ENCODE data around the gene PPY. TPM values are rescaled to one million over a fixed set of nuclear protein-coding genes. Genes with fewer than 3 reads are reported as not detected.

PPY gene, protein sequence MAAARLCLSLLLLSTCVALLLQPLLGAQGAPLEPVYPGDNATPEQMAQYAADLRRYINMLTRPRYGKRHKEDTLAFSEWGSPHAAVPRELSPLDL
- total RNA-seq = not detected

DNA sequence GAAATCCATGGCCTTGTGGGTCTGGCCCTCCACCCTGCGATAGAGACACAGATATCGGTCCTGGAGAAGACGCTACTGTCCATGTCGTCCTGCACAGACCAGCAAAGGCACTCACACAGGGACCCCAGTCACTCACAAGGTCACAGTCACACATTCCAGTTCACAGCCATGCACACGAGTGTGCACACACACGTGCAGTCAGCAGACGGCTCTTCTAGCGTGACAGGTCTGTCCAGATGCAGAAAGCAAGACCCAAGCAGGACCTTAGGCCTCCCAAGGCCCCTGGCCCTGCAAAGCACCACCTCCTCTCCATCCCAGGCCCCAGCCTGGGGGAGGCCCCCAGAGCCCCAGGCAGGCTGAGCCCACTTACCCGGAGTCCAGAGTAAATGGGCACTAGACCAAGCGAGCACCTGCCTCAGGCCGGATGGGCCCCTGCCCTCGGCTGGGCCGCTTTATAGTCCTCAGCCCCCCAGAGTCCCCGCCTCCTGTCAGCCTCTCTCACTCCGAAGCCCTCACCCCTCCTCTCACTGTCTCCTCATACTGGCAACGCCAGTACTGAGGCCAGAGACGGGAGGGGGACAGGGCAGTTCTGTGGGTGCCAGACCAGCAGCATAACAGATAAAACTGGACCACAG, at the start of gene PPY:
PPY (minus strand) TSS at position 426 of the 635 bp plus-strand sequence. CDS start 822 bp downstream, outside the sequence.
- no peak within 1 kb of the TSS for H3K4me3 Mint-ChIP-seq
- no peak for DNase-seq
- H3K36me3 Mint-ChIP-seq (ENCODE audit: low read depth) = no peaks in the 10 kb centered on the region
- POLR2A ChIA-PET = no interaction called here
- H3K4me1 Mint-ChIP-seq = peaks cover 13% of the 10 kb centered on the region
- no peaks in the 10 kb centered on the region for H3K9me3 Mint-ChIP-seq
- CTCF ChIA-PET = interaction anchor here (0.9 to 3.3 kb wide), 4 partner anchors 11 to 19 kb away, joined by 3 to 24 read pairs (median 7); no protein-coding TSS in a partner anchor
- peaks cover 18% of the 10 kb centered on the region for H3K27me3 Mint-ChIP-seq
- no peak within 1 kb of the TSS for H3K27ac Mint-ChIP-seq

DNA sequence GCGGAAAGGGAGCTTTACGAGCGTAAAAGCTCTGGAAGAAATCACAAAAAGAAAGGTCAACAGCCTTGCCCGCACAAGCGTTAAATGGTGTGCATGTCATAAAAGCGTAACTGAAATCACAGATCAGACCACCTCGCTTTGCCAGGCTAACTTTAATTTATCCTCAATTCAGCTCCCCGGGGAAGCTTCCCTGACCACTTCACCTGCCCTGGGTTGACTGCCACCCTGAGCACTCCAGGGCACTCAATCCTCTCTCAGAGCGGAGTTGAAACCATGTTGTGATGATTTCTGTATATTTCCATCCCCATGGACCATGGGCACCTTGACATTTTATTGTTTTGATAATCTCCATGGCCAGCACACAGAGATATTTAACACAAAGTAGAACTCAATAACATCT, 46.0 kb upstream of the PPY start:
- no peak overlapping the region for H3K4me3 Mint-ChIP-seq
- H3K36me3 Mint-ChIP-seq (ENCODE audit: low read depth) = no peaks in the 10 kb centered on the region
- peaks cover 32% of the 10 kb centered on the region for H3K27me3 Mint-ChIP-seq
- POLR2A ChIA-PET = no interaction called here
- peaks cover 14% of the 10 kb centered on the region for H3K4me1 Mint-ChIP-seq
- H3K9me3 Mint-ChIP-seq = no peaks in the 10 kb centered on the region
- CTCF ChIA-PET = interaction anchor here (0.6 kb wide), 2 partner anchors 27 to 397 kb away, joined by 3 read pairs; no protein-coding TSS in a partner anchor
- no peak for DNase-seq
- H3K27ac Mint-ChIP-seq = no peak overlapping the region

DNA sequence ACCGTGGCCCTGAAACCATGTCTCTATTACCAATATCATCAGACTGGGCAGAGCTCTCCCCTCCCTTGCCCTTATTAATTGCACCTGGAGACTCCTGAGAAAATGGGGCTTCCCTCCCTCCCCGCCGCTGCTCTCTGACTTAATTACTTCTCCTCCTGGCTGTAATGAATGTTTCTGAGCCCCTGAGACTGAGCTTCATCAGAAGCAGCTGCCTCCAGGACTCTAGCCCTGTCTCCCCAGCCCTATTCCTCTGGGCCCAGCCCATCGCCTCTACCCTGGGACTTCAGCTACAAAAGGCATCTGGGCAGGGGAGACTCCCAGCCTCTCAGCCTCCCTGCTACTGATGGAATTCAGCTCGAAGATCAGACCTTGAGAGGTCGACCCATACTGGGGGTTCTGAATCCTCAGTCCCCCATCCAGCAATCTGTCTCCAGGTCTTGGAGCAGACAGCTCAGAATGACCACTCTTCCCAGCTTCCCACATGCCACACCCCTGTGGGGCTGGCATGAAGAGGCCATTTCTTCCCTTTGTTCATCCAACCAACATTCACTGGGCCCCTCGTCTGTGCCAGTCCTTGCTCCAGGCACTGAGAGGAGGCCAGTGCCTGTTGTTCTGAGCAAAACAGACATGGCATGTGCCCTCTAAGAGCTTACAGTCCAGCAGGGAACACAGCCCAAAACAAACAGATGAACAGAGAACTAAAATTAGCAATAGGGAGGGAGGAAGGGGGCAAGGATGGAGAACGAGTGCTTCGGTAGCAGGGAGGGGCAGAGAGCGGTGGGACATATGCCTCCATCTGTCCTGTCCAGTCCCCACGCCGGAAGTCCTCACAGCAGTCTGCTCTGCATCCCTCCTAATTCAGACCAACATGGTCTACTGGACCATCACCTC, 45.1 kb upstream of the PPY start:
- no peaks in the 10 kb centered on the region for H3K9me3 Mint-ChIP-seq
- H3K27me3 Mint-ChIP-seq = peaks cover 36% of the 10 kb centered on the region
- no peaks in the 10 kb centered on the region for H3K36me3 Mint-ChIP-seq (ENCODE audit: low read depth)
- peaks cover 14% of the 10 kb centered on the region for H3K4me1 Mint-ChIP-seq
- ChIA-PET CTCF (interaction anchor here (0.6 to 0.8 kb wide), 3 partner anchors 8 to 26 kb away, joined by 3 to 6 read pairs (median 3); no protein-coding TSS in a partner anchor), POLR2A (no interaction called here)
- DNase-seq = no peak
- no peak overlapping the region for H3K27ac Mint-ChIP-seq
- H3K4me3 Mint-ChIP-seq = no peak overlapping the region

DNA sequence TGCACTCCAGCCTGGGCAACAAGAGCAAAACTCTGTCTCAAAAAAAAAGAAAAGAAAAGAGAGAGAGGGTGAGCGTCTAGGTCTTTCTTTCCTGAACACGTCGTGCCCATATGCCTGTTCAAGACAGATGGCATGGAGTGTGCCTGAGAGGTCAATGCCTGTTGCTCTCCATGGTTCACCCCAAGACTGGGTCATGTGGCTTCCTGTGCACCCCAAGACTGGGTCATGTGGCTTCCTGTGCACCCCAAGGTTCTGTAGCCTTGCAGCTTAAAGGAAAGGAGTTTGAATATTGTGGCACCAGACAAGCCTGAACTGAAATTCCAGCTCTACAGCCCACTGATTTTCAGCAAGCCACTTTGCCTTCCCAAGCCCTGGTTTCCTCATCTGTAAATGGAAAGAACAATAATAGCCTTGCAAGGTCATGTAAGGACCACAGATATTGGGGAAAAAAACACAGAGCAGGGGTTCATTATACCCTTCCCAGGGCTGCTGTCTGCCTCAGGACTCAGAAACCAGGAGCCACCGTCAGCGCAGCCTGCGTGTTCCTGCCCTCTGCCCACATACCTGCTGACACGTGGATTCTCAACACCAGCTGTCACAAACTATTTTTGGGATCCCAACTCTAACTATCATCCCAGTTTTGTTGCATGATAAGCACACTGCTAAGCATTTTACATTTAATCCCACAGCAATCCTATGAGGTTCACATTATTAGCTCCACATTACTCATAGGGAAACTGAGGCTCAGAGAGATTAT, 44.1 kb upstream of the PPY start:
- CTCF ChIA-PET = no interaction called here
- peaks cover 14% of the 10 kb centered on the region for H3K4me1 Mint-ChIP-seq
- no peak overlapping the region for H3K27ac Mint-ChIP-seq
- H3K27me3 Mint-ChIP-seq = peaks cover 46% of the 10 kb centered on the region
- no peaks in the 10 kb centered on the region for H3K9me3 Mint-ChIP-seq
- H3K36me3 Mint-ChIP-seq (ENCODE audit: low read depth) = no peaks in the 10 kb centered on the region
- no peak for DNase-seq
- POLR2A ChIA-PET = no interaction called here
- no peak overlapping the region for H3K4me3 Mint-ChIP-seq

DNA sequence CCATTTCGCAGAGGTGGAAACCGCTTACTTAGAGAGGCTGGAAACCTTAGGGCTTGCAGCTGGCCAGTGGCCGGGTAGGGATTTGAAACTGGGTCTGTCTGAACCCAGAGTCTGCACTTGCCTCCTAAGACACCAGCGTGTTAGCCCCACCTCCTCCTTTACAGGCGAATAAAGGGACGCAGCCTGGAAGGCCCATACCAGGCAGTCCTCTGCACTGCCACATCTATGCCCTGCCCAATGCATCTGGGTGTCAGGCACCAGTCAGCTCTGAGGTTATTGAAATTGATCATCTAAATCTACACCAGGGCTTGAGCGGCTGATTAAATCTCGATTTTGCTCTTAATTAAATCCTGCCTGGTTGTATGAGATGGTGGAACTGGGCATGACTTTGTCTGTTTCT, 42.2 kb upstream of the PPY start:
- DNase-seq = no peak
- H3K4me3 Mint-ChIP-seq = no peak overlapping the region
- no peak overlapping the region for H3K27ac Mint-ChIP-seq
- peaks cover 55% of the 10 kb centered on the region for H3K27me3 Mint-ChIP-seq
- ChIA-PET POLR2A (no interaction called here), CTCF (no interaction called here)
- no peaks in the 10 kb centered on the region for H3K36me3 Mint-ChIP-seq (ENCODE audit: low read depth)
- H3K9me3 Mint-ChIP-seq = no peaks in the 10 kb centered on the region
- peaks cover 14% of the 10 kb centered on the region for H3K4me1 Mint-ChIP-seq

DNA sequence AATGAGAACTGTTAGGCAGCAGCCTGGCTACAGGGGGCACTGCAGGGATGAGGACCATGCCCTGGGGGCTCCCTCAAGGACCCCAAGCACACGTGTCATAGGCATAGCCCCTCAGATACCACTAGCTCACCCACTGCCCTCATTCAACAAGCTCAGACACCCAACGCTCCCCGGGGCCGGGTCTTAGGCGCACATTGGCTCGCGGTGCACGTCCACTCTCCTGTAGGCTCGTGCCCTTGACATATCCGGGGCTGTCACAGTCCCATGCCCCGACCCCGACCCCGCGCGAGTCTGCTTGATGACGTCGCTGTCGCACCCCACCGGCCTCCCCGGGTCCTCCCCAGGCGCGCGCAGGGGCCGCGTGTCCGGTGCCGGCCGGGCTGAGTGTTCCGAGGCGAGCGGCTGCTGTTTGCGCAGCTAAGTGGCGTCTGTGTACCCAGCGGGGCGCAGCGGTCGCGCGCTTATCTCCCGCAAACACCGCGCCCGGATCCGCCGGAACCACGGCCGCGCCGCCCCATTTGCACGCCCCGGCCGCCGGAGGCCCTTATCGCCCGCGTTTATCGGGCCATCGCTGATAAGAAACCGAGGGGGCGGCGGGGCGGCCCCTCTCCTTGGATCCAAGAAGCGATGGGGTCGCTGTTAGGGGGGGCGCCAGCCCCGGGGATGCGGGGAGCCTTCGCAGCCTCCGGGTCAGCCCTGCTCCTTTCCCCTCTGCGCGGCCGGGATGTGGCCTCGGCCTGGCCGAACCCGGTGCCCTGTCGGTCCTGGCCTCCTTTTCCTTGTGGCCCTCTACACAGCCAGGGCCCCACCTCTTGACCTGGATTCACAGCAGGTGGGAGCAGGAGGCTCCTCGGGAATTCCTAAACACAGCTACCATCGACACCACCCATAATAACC, 41.5 kb upstream of the PPY start:
- Mint-ChIP-seq H3K36me3 (ENCODE audit: low read depth) (no peaks in the 10 kb centered on the region), H3K4me1 (peaks cover 14% of the 10 kb centered on the region), H3K9me3 (no peaks in the 10 kb centered on the region), H3K27ac (no peak overlapping the region), H3K4me3 (no peak overlapping the region), H3K27me3 (peaks cover 55% of the 10 kb centered on the region)
- ChIA-PET POLR2A (no interaction called here), CTCF (interaction anchor here (0.9 to 1.6 kb wide), 2 partner anchors 12 to 106 kb away, joined by 3 to 5 read pairs; no protein-coding TSS in a partner anchor)
- no peak for DNase-seq

DNA sequence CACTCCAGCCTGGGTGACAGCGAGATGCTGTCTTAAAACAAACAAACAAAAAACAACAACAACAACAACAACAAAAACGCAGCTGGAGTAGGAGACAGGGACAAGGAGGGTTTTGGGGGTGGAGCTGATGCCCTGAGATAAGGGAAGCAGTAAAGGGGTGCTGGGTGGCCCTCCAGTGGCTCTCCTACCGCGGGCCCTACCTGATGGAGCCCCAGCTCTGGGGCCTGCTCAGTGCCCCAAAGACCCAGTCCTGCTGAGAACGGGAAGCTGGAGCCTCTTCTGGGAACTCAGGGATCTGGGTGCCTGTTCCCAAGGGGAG, 40.9 kb upstream of the PPY start:
- H3K36me3 Mint-ChIP-seq (ENCODE audit: low read depth) = no peaks in the 10 kb centered on the region
- no peak for DNase-seq
- H3K9me3 Mint-ChIP-seq = no peaks in the 10 kb centered on the region
- H3K4me3 Mint-ChIP-seq = no peak overlapping the region
- no peak overlapping the region for H3K27ac Mint-ChIP-seq
- H3K4me1 Mint-ChIP-seq = peaks cover 14% of the 10 kb centered on the region
- H3K27me3 Mint-ChIP-seq = peaks cover 59% of the 10 kb centered on the region
- ChIA-PET POLR2A (no interaction called here), CTCF (interaction anchor here (1.6 kb wide), 1 partner anchor 106 kb away, joined by 5 read pairs; no protein-coding TSS in a partner anchor)

DNA sequence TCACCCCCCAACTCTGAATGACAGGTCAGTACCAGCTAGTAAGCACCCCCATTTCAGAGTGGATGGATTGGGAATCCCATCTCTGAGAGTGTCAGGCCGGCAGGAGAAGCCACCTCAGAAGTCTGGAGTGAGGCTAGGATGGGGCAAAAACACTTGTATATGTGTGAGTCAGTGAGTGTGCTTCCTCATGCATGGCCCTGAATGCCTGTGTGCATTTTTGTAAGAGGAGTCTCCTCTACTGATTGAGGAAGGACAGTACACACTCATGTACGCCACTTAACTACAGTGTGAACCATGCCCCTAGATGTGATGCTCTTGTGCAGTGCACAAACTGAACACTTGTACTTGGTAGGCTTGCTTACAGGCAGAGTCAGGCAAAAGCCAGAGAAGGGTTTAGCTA, 39.9 kb upstream of the PPY start:
- Mint-ChIP-seq H3K27ac (no peak overlapping the region), H3K4me3 (no peak overlapping the region), H3K9me3 (no peaks in the 10 kb centered on the region), H3K4me1 (peaks cover 12% of the 10 kb centered on the region), H3K36me3 (ENCODE audit: low read depth) (no peaks in the 10 kb centered on the region), H3K27me3 (peaks cover 54% of the 10 kb centered on the region)
- CTCF ChIA-PET = interaction anchor here (0.6 to 1.6 kb wide), 3 partner anchors 10 to 105 kb away, joined by 3 to 5 read pairs (median 5); no protein-coding TSS in a partner anchor
- DNase-seq = no peak
- POLR2A ChIA-PET = no interaction called here

DNA sequence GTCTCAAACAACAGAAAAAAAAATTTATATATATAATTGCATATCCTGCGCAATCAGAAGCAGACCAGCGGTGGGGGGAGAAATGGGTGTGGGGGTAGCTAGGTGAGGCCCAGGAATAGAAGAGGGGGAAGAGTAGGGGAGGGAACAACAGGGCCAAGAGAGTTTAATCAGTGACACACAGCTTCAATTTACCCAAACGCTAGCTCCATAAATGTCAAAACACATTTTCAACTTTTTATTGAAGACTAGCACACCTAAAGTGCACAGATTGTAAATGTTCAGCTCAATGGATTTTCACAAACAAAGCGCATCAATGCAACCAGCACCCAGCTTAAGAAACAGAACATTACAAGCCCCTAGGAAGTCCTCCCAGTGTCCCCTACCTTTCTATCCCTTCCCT, 37.4 kb upstream of the PPY start:
- Mint-ChIP-seq H3K27me3 (peaks cover 47% of the 10 kb centered on the region), H3K27ac (no peak overlapping the region), H3K36me3 (ENCODE audit: low read depth) (no peaks in the 10 kb centered on the region), H3K9me3 (no peaks in the 10 kb centered on the region), H3K4me3 (no peak overlapping the region), H3K4me1 (peaks cover 2% of the 10 kb centered on the region)
- no peak for DNase-seq
- CTCF ChIA-PET = interaction anchor here (0.6 to 0.7 kb wide), 3 partner anchors 28 to 151 kb away, joined by 4 read pairs; no protein-coding TSS in a partner anchor
- POLR2A ChIA-PET = no interaction called here

DNA sequence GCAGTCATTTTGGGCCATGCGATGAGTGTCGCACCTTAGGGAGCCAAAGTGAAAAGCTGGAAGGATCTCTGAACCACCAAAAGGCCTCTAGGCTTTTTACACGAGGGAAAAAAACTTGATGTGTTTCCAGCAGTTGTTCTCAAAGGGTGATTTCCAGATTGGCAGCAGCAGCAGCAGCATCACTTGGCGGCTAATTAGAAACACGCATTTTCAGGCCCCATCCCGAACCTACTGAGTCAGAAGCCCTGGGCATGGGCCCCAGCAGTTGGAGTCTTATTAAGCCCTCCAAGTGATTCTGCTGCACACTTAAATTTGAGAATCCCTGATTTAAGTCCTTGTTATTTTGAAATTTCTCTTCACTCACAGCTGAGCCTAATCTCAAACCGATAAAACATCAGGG, 36.7 kb upstream of the PPY start:
- no peaks in the 10 kb centered on the region for H3K36me3 Mint-ChIP-seq (ENCODE audit: low read depth)
- H3K4me3 Mint-ChIP-seq = no peak overlapping the region
- CTCF ChIA-PET = interaction anchor here (0.7 kb wide), 1 partner anchor 33 kb away, joined by 4 read pairs; no protein-coding TSS in a partner anchor
- POLR2A ChIA-PET = no interaction called here
- no peaks in the 10 kb centered on the region for H3K9me3 Mint-ChIP-seq
- H3K27me3 Mint-ChIP-seq = peaks cover 42% of the 10 kb centered on the region
- H3K27ac Mint-ChIP-seq = no peak overlapping the region
- no peaks in the 10 kb centered on the region for H3K4me1 Mint-ChIP-seq
- no peak for DNase-seq

DNA sequence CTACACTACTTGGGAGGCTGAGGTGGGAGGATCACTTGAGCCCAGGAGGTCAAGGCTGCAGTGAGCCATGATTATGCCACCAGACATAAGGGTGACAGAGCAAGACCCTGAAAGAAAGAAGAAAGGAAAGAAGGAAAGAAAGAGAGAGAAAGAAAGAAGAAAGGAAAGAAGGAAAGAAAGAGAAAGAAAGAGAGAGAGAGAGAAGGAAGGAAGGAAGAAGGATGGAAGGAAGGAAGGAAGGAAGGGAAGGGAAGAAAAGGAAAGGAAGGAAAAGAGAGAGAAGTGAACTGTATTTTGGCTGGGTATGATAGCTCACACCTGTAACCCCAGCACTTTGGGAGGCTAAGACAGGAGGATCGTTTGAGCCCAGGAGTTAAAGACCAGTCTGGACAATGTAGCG, 35.8 kb upstream of the PPY start:
- H3K9me3 Mint-ChIP-seq = no peaks in the 10 kb centered on the region
- H3K27ac Mint-ChIP-seq = no peak overlapping the region
- ChIA-PET POLR2A (no interaction called here), CTCF (no interaction called here)
- no peak overlapping the region for H3K4me3 Mint-ChIP-seq
- DNase-seq = no peak
- peaks cover 42% of the 10 kb centered on the region for H3K27me3 Mint-ChIP-seq
- no peaks in the 10 kb centered on the region for H3K36me3 Mint-ChIP-seq (ENCODE audit: low read depth)
- no peaks in the 10 kb centered on the region for H3K4me1 Mint-ChIP-seq
